Left colon (tissue), 2 donors: Measurements from ENCODE around the gene NCOA5. TPM values are rescaled to one million over a fixed set of nuclear protein-coding genes. Genes with fewer than 3 reads are reported as not detected.
"Not testable (repeated sequence)": the region's sequence is repeated elsewhere in the genome, so short reads cannot be mapped to it uniquely, and the experiment has no call there.

ENCODE experiments used
- ATAC-seq: fragments of 200-7000 bp; cut with Tn5 transposase; one replicate; pipeline ENCODE4 v1.9.1; 2020; ENCODE audit warnings: mild to moderate bottlenecking, moderate library complexity
- DNase-seq, 2 donors: peaks; one replicate each; pipeline ENCODE4 v3.0.0-alpha.2; 2020
- intact Hi-C, 2 donors: fragments of 100-400 bp; cut with DNase I in 1 of 2; cut with micrococcal nuclease in 1 of 2; formaldehyde crosslinking; loops; one replicate each; pipeline versions ENCODE4 v1.11.2 to v1.14.0; 2022; cut with DNase I, micrococcal nuclease
- total RNA-seq, 2 donors: library from RNA; stranded (reverse); fragmentation: NEBNext Ultra II Directional; extraction: Animal tissue kit (Norgen Biotek cat#: 25700); gene quantifications; one replicate each; pipeline ENCODE4 v1.2.1, GENCODE V29; 2021
- donor health status: DM: no; HTN: no; CAD: no.
- donor health status: DM: yes; HTN: yes; CAD: no.

The NCOA5 gene
- total RNA-seq, 2 donors from 2014 or later: 20.8 to 24.1 TPM

GRCh38 chr20:46102940-46103339 is 13.2 kb upstream of the NCOA5 start:
- no peak for DNase-seq
- intact Hi-C loops: loop anchor here in 1 of 2 donors (10.0 kb wide), 1 partner anchor 78 kb away; the partner anchor contains the start of gene SLC12A5
- ATAC-seq: no peak

- intact Hi-C loops: loop anchor here in 1 of 2 donors (10.0 kb wide), 1 partner anchor 77 kb away; the partner anchor contains the start of gene SLC12A5
- DNase-seq (no peak), ATAC-seq (no peak)
These were observed 12.2 kb upstream of the NCOA5 start for GRCh38 chr20:46101957-46102356.

GRCh38 chr20:46100988-46101387 is 11.2 kb upstream of the NCOA5 start:
- intact Hi-C loops: loop anchor here in 1 of 2 donors (10.0 kb wide), 1 partner anchor 76 kb away; the partner anchor contains the start of gene SLC12A5
- DNase-seq (no peak), ATAC-seq (no peak)

GRCh38 chr20:46100444-46100843 is 10.7 kb upstream of the NCOA5 start:
- intact Hi-C loops: loop anchor here in 1 of 2 donors (10.0 kb wide), 1 partner anchor 76 kb away; the partner anchor contains the start of gene SLC12A5

DNA sequence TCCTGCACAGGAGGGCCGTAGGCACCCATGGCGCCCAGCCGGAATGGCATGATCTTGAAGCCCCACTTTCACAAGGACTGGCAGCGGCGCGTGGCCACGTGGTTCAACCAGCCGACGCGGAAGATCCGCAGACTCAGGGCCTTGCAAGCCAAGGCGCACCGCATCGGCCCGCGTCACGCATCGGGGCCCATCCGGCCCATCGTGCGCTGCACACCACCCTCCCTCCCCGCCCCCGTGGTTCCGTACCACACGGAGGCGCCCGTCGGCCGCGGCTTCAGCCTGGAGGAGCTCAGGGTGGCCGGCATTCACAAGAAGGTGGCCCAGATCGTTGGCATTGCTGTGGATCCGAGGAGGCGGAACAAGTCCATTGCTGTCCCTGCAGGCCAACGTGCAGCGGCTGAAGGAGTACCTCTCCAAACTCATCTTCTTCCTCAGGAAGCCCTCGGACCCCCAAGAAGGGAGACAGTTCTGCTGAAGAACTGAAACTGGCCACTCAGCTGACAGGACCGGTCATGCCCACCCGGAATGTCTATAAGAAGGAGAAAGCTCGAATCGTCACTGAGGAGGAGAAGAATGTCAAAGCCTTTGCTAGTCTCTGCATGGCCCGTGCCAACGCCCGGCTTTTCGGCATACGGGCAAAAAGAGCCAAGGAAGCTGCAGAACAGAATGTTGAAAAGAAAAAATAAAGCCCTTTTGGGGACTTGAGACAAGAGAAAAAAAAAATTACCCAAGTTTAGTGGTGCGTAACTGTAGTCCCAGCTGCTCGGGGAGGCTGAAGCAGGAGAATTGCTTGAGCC is 9.9 kb upstream of the NCOA5 start:
- intact Hi-C loops: loop anchor here in 1 of 2 donors (10.0 kb wide), 1 partner anchor 75 kb away; the partner anchor contains the start of gene SLC12A5
- ATAC-seq (no peak), DNase-seq (peak in 1 of 2 donors; percentile 49)

More at GRCh38 chr20:46100444-46100843, 10.7 kb upstream of the NCOA5 start:
- not testable (repeated sequence) for ATAC-seq, DNase-seq

DNA sequence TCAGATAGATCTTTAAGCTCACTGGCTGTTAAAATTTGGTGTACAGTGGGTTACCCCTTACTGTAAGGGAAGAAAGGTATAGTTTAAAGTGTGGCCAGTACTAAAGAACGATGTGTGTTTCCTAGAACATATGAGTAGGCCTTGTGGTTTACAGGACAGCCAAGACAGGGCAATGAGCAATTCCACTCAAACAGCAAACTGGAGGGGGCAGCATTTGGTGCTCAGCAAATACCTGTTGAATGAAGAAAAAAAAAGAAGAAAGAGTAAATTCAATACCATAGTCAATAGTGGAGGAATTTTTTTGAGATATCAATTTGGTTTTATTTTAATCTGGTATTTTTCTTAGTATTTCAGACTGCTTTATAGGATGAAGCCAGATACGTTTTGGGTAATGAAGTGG is 3.8 kb upstream of the NCOA5 start:
- DNase-seq: no peak
- no peak for ATAC-seq
- intact Hi-C loops: no loop called here

DNA sequence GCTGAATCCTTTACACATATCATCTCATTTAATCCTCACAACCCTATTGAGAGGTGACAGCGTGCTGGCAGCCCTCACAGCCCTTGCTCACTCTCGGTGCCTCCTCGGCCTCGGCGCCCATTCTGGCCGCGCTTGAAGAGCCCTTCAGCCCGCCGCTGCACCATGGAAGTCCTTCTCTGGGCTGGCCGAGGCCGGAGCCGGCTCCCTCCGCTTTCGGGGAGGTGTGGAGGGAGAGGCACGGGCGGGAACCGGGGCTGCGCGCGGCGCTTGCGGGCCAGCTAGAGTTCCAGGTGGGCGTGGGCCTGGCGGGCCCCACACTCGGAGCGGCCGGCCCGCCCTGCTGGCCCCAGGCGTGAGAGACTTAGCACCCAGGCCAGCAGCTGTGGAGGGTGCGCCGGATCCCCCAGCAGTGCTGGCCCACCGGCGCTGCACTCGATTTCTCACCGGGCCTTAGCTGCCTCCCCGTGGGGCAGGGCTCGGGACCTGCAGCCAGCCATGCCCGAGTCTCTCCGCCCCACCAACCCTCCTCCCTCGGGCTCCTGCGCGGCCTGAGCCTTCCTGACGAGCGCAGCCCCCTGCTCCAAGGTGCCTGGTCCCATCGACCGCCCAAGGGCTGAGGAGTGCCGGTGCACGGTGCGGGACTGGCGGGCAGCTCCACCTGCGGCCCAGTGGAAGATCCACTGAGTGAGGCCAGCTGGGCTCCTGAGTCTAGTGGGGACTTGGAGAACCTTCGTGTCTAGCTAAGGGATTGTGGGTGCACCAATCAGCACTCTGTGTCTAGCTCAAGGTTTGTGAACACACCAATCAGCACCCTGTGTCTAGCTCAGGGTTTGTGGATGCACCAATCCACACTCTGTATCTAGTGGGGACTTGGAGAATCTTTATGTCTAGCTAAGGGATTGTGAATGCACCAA is 2.1 kb upstream of the NCOA5 start:
- intact Hi-C loops, ATAC-seq: not testable (repeated sequence)
- DNase-seq: peak in 1 of 2 donors; percentile 11

DNA sequence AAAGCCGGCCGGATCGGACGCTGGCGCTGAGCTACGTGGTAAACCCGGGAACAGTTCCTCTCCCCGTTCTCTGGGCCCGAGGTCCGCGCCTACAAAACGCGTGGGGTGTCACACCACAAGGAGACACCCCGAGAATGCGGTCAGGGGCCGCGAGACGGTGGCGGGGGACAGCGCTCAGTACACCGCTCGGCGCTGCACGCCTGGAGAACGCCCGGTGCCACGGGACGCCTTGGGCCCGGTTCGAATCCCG is 670 bp downstream of the NCOA5 start:
- intact Hi-C loops: no loop called here
- DNase-seq (no peak), ATAC-seq (peak; percentile 47)

- no peak for DNase-seq
- intact Hi-C loops: no loop called here
- ATAC-seq: no peak
These were observed 1.2 kb downstream of the NCOA5 start for GRCh38 chr20:46088409-46089166.

- no peak for DNase-seq
- intact Hi-C loops: no loop called here
- no peak for ATAC-seq
These were observed 2.6 kb downstream of the NCOA5 start for GRCh38 chr20:46087161-46087560.

GRCh38 chr20:46085179-46085851 is 4.4 kb downstream of the NCOA5 start:
- DNase-seq (peak; percentile 19 to 50), ATAC-seq (peak; percentile 42)
- intact Hi-C loops: no loop called here

DNA sequence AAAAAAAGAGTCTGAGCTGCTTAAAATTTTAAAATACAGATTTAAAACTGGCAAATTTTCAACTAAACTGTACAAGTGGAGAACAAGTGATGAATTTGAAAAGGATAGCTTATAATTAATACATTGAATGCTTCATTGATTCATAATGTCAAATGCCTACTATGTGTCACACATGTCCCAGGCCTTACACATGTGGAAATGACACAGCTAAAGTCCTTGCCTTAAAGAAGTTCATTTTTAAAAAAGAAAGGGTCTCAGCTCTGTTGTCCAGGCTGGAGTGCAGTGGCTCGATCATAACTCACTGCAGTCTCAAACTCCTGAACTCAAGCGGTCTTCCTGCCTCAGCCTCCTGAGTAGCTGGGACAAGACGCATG is 5.0 kb downstream of the NCOA5 start:
- intact Hi-C loops: no loop called here
- ATAC-seq: no peak
- DNase-seq: no peak

GRCh38 chr20:46083531-46084061 is 6.2 kb downstream of the NCOA5 start:
- intact Hi-C loops: no loop called here
- ATAC-seq (no peak), DNase-seq (no peak)

DNA sequence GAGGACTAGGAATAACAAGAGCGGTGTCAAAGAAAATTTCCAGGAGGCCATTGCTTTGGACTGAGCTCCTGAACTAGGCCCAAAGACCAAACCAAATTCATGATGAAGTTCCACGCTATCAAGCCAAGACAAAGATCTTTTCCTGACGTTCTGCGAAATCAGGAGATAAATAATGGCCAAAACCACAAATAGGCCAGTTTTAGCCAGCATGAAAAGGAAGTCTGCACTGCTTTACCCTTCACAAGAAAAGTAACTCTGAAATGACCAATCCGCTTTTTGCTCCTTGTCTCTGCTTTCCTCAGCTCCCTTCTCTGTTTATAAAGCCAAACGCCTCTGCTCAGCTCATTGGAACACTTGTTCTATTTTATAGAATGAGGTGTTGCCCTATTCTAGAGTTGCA is 6.7 kb downstream of the NCOA5 start:
- intact Hi-C loops: no loop called here
- ATAC-seq: no peak
- DNase-seq: no peak

GRCh38 chr20:46081074-46081473 is 8.7 kb downstream of the NCOA5 start:
- ATAC-seq: no peak
- intact Hi-C loops: no loop called here
- no peak for DNase-seq

DNA sequence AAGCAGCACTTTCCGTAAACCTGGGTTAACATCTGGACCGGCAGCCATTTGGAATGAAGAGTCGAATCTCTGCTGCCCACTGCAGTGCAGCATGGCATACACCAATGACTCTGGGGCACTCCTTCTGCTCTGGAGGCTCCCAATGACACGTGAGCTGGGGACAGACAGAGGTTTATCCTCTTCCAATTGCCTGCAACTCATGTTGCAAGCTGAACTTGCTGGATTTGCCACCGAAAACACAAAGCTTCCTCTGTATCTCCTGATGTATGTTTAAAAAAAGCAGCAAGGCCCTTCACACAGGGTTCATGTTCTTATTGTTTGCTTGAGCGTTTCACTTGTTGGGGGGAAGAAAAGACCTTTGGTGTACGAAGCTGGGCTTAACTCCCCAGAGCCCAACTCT is 10.8 kb downstream of the NCOA5 start:
- DNase-seq (no peak), ATAC-seq (no peak)
- intact Hi-C loops: no loop called here

DNA sequence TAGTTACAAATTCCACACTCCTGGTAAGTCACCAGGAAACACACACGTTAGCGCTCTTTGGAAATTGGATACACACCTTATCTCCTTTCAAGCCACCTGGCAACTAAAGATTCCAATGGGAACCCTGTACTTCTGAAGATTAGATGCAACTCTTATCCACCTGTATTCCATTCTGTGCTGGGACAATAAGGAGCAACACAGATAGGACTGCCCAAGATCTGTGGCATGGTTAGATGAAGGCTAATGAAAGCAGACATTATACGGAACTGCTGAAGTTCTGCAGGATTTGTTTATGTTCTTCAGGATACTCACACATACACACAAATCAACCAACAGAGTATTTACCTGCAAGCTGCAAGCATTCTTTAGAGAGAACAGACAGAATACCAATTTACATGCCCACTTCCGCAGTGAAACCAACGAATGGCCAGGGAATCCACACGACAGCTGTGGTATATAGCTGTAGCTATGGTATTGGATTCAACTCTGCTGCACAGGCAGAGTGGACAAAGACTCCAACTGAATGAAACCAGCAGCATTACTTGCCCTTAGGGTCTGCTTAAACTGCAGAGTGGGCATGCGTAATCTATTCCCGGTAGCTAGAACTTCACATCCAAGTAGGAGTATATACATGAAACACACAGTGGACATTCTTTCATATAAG is 12.0 kb downstream of the NCOA5 start:
- ATAC-seq (no peak), DNase-seq (no peak)
- intact Hi-C loops: no loop called here

DNA sequence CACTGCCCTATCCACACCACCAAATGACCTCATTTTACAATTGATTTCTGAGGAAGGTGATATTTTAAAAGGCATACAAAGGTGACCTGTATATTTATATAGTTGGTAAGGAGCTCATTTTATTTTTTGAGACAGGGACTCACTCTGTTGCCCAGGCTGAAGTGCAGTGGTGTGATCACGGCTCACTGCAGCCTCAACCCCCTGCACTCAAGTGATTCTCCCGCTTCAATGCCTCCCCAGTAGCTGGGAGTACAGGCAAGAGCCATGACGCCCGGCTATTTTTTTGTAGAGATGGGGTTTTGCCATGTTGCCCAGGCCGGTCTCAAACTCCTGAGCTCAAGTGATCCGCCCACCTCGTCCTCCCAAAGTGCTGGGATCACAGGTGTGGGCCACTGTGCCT is 13.0 kb downstream of the NCOA5 start:
- DNase-seq: no peak
- no peak for ATAC-seq
- intact Hi-C loops: no loop called here
